Peyer's patch (tissue), 4 donors: ENCODE results near the gene CSMD2.

Experiments
- POLR2A ChIP-seq, 2 donors: fragments of 450-650 bp; IDR thresholded peaks; one replicate each; pipeline ENCODE4 v1.5.1; 2017; ENCODE audit warnings: antibody characterized with exemption in 2 of 2, mild to moderate bottlenecking in 2 of 2, moderate library complexity in 2 of 2
- TF ChIP-seq, protein P1 (sequence below), 6 experiments: fragments of 450-650 bp in 4 of 6; fragments of 200-600 bp in 2 of 6; sonication (generic) in 1 of 6; IDR thresholded peaks; one replicate each; pipeline ENCODE4 v1.5.1; 2017 to 2019; ENCODE audit warnings: antibody characterized with exemption in 6 of 6, mild to moderate bottlenecking in 3 of 6, moderate library complexity in 1 of 6

DNA sequence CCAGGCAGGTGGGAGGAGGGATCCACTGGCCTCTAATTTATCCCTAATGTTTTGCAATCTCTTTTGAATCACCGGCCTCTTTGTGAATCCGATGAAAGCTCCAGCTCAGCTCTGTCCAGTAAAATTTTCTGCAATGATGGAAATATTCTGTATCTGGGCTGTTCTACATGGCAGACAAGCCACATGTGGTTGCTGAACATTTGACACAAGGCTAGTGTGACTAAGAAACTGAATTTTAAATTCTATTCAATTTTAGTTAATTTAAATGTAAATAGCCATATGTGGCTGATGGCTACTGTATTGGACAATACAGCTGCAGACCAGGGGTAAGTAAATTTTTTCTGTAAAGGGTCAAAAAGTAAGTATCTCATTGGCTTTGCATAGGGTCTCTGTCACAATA is 135.1 kb downstream of the CSMD2 start:
- TF ChIP-seq, protein P1, sequence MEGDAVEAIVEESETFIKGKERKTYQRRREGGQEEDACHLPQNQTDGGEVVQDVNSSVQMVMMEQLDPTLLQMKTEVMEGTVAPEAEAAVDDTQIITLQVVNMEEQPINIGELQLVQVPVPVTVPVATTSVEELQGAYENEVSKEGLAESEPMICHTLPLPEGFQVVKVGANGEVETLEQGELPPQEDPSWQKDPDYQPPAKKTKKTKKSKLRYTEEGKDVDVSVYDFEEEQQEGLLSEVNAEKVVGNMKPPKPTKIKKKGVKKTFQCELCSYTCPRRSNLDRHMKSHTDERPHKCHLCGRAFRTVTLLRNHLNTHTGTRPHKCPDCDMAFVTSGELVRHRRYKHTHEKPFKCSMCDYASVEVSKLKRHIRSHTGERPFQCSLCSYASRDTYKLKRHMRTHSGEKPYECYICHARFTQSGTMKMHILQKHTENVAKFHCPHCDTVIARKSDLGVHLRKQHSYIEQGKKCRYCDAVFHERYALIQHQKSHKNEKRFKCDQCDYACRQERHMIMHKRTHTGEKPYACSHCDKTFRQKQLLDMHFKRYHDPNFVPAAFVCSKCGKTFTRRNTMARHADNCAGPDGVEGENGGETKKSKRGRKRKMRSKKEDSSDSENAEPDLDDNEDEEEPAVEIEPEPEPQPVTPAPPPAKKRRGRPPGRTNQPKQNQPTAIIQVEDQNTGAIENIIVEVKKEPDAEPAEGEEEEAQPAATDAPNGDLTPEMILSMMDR (IDR thresholded peaks at IDR 0.05), result no peak
- no peak for TF ChIP-seq POLR2A (IDR thresholded peaks at IDR 0.05)
